Stromal cell of bone marrow (primary cell): ENCODE data around the gene NEUROG1.
"Not testable (repeated sequence)": the region's sequence is repeated elsewhere in the genome, so short reads cannot be mapped to it uniquely, and the experiment has no call there.

ENCODE experiments used
- DNase-seq: peaks from one replicate; pipeline ENCODE4 v3.0.0-alpha.2; 2012; ENCODE audit warnings: low read depth

The NEUROG1 gene

GRCh38 chr5:135537271-135537670 is 1.5 kb upstream of the NEUROG1 start:
- DNase-seq = no peak

GRCh38 chr5:135535420-135535819 is 344 bp downstream of the NEUROG1 start:
- no peak for DNase-seq

- DNase-seq = no peak
Observed at GRCh38 chr5:135534609-135535419, 950 bp downstream of the NEUROG1 start.

GRCh38 chr5:135533794-135534193 is 2.0 kb downstream of the NEUROG1 start:
- DNase-seq = no peak

- no peak for DNase-seq
Observed at GRCh38 chr5:135533334-135533733, 2.4 kb downstream of the NEUROG1 start.

- not testable (repeated sequence) for DNase-seq
Observed at GRCh38 chr5:135529576-135529975, 6.2 kb downstream of the NEUROG1 start.

- DNase-seq = no peak
Observed at GRCh38 chr5:135526924-135527323, 8.8 kb downstream of the NEUROG1 start.

- no peak for DNase-seq
Observed at GRCh38 chr5:135521964-135522363, 13.8 kb downstream of the NEUROG1 start.

- no peak for DNase-seq
Observed at GRCh38 chr5:135517631-135518030, 18.1 kb downstream of the NEUROG1 start.

- no peak for DNase-seq
Observed at GRCh38 chr5:135514116-135514515, 21.6 kb downstream of the NEUROG1 start.

- DNase-seq = no peak
Observed at GRCh38 chr5:135511761-135512575, 23.8 kb downstream of the NEUROG1 start.

- DNase-seq = no peak
Observed at GRCh38 chr5:135509995-135510394, 25.8 kb downstream of the NEUROG1 start.

GRCh38 chr5:135508496-135509005 is 27.2 kb downstream of the NEUROG1 start:
- no peak for DNase-seq

GRCh38 chr5:135505973-135506372 is 29.8 kb downstream of the NEUROG1 start:
- DNase-seq = peak; percentile 46

- no peak for DNase-seq
Observed at GRCh38 chr5:135504376-135504775, 31.4 kb downstream of the NEUROG1 start.

- no peak for DNase-seq
Observed at GRCh38 chr5:135503871-135504270, 31.9 kb downstream of the NEUROG1 start.

GRCh38 chr5:135502836-135503520 is 32.8 kb downstream of the NEUROG1 start:
- DNase-seq = no peak

- DNase-seq = no peak
Observed at GRCh38 chr5:135501965-135502364, 33.8 kb downstream of the NEUROG1 start.

- DNase-seq = no peak
Observed at GRCh38 chr5:135498637-135498995, 37.1 kb downstream of the NEUROG1 start.

- DNase-seq = no peak
Observed at GRCh38 chr5:135497971-135498636, 37.7 kb downstream of the NEUROG1 start.

- DNase-seq = not testable (repeated sequence)
Observed at GRCh38 chr5:135495531-135495930, 40.2 kb downstream of the NEUROG1 start.

GRCh38 chr5:135494196-135494595 is 41.6 kb downstream of the NEUROG1 start:
- DNase-seq = no peak
